HG03571 (cell line): Measurements from ENCODE around the gene ANKRD27.
A peak's percentile ranks its signal among the peaks of the same experiment; 100 is the strongest.

Experiments used
- ATAC-seq: cut with Tn5 transposase; IDR thresholded peaks from one replicate; pipeline ENCODE4 v1.9.1; 2021; ENCODE audit not compliant: unreplicated experiment

The ANKRD27 gene

DNA sequence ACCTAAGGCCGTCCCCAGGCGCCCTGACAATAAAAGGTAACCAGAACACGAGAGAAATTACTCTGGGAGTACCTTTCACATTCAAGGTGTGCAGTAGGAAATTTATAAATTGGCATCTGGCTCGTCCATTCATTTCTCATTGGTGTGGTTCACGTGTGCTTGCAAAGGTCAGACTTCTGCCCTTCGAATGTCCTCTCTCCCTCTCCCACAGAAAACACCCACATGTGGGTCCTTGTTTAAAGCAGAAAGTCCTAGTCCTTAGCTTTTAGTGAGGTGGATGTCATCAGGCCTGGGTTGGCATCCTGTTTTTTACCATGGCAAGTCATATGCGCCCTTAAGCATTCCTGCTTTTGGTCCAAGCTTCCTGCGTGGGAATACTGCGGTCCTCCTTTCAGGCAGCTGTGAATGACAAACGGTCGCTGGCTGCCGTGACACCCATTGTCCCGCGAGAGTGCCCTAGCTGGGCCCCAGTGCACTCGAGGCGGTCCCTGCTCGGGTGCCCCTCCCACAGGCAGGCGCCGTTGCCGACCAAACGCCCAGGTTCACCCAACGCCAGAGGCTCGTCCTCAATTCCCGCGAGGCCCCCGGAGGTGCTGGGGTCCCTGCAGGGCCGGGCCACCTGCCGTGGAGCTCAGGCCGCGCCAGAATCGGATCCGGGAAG lies 16.4 kb upstream of the ANKRD27 start, which contains the start of gene NUDT19:
TSS of gene NUDT19 (plus strand) at position 531 of the 661 bp plus-strand sequence. CDS start 140 bp downstream, outside the sequence.
- peak; percentile 90 for ATAC-seq

DNA sequence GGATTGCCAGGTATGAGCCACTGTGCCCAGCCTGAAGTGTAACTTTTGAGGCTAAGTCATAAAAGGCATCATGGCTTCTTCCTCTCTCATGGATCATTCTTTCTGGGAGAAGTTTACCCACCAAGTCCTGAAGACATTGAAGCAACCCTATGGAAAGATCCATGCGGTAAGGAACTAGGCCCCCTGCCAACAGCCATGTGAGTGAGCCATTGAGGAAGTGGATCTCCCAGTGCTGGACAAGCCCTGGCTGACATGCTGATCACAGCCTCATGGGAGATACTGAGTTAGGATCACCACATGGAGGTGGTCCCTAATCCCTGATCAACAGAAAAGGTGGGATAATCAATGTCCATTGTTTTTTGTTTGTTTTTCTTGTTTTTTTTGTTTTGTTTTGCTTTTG lies 13.3 kb upstream of the ANKRD27 start:
- no peak for ATAC-seq

DNA sequence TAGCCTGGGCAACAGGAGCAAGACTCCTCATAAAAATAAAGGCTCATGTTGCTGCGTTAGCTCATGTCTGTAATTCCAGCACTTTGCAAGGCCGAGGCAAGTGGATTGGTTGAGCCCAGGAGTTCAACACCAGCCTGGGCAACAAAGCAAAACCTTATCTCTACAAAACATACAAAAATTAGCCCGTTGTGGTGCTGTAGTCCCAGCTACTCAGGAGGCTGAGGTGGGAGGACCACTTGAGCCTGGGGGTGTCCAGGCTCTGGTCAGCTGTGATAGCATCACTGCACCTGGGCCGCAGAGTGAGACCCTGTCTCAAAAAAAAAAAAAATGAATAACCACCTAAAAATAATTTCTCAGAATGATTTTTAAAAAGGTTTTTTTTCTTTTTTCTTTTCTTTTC lies 12.7 kb upstream of the ANKRD27 start:
- no peak for ATAC-seq

GRCh38 chr19:32686847-32687475 lies 12.0 kb upstream of the ANKRD27 start:
- no peak for ATAC-seq

DNA sequence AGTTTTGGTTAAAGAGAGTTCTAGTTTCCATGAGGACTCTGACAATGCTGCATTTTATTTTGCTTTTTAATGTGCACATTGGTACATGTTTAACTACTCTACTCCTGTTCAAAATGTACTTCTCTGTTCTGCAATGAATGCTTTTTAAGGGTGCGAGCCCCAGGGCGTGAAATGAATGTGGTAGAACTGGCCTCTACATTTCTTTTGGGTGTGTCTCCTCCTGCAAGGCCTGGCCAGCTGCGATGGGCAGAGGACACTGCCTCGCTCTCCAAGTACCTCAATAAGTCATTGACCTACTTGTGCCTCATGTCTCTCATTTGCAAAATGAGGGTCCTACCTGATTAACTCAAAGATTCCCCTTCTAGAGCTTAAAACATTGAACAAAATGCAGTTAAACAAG lies 7.3 kb upstream of the ANKRD27 start:
- no peak for ATAC-seq

- no peak for ATAC-seq
Measured at GRCh38 chr19:32680986-32681385, 6.0 kb upstream of the ANKRD27 start.

- ATAC-seq = no peak
Measured at GRCh38 chr19:32677657-32678056, 2.7 kb upstream of the ANKRD27 start.

- no peak for ATAC-seq
Measured at GRCh38 chr19:32676895-32677359, 1.9 kb upstream of the ANKRD27 start.

GRCh38 chr19:32676186-32676894 lies 1.4 kb upstream of the ANKRD27 start:
- ATAC-seq = no peak

- ATAC-seq = no peak
Measured at GRCh38 chr19:32675720-32676185, 773 bp upstream of the ANKRD27 start, which contains the start of gene RGS9BP. RGS9BP (plus strand) TSS chr19:32675848; CDS start chr19:32676264, 416 bp downstream.

- no peak for ATAC-seq
Measured at GRCh38 chr19:32674153-32674930, 638 bp downstream of the ANKRD27 start.

- ATAC-seq = no peak
Measured at GRCh38 chr19:32673573-32673972, 1.4 kb downstream of the ANKRD27 start.

- ATAC-seq = no peak
Measured at GRCh38 chr19:32672841-32673240, 2.1 kb downstream of the ANKRD27 start.

DNA sequence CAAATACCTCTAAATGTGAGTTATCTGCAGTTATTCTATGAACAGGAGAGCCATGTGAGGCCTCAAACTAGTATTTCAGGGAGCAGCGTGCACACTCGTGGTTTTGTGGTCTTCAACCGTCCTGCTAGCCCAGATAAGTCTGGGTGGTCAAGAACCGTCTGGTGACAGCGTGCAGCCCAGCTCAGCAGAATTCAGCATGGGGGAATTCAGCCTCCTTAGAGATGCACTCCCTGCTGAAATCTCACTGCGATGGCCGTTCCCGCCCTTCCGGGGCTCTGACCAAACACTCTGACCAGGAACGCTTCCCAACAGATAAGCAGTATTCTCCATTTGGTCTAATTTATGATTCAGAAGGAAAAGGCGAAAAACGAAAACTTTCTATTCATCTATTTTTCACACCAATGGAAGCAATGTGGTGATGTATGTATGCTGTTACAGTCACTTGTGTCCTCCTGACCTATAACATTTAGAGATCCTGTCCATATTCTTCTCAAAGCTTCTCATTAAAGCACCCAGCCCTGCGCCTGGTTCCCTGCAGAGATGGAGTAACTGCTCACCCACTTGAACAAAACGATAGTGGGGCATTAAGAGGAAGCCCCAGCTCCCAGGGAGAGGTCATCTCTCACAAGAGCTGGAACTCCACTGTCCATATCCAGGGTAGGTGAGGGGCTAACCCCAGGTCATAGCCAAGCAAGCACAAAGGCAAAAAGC lies 2.9 kb downstream of the ANKRD27 start:
- ATAC-seq = no peak

- ATAC-seq = no peak
Measured at GRCh38 chr19:32669310-32669709, 5.7 kb downstream of the ANKRD27 start.

DNA sequence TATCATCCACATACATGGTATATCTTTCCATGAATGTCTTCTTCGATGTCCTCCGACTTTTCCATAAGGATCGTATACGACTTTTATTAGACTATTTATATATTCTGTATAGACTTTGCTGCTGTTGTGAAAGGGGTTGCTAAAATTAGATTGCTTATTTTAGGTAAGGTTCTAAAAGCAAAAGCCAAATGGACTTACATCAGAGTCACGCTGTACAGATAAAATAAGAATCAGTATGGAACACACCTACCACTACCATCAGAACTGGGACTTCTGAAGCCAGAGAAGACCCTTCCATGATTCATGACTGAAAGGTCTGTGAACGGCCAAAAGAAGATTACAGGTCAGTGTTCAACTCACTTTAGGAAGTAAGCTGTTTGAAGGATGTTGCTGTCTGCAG lies 8.9 kb downstream of the ANKRD27 start:
- no peak for ATAC-seq

GRCh38 chr19:32662186-32662585 lies 12.8 kb downstream of the ANKRD27 start:
- ATAC-seq = no peak

- ATAC-seq = no peak
Measured at GRCh38 chr19:32661318-32661717, 13.7 kb downstream of the ANKRD27 start.

- no peak for ATAC-seq
Measured at GRCh38 chr19:32658527-32658926, 16.5 kb downstream of the ANKRD27 start.

- no peak for ATAC-seq
Measured at GRCh38 chr19:32658075-32658474, 16.9 kb downstream of the ANKRD27 start.
